Keratinocyte (primary cell): Measurements from ENCODE around the gene CLIP4. TPM values are rescaled to one million over a fixed set of nuclear protein-coding genes. Genes with fewer than 3 reads are reported as not detected.

Experiments
- DNase-seq: peaks from one replicate; pipeline ENCODE4 v3.0.0-alpha.2; 2011; ENCODE audit warnings: low read depth, missing footprints, low spot score
- FAIRE-seq: peaks from 2 replicates; lab custom pipeline; 2011; peaks lifted over from hg19 to GRCh38; lab: Jason Lieb, UNC
- H2AFZ ChIP-seq: 2 replicates; pipeline ENCODE4 v1.6.0; 2012; ENCODE audit warnings: low read length, control low read depth, inconsistent platforms; ENCODE audit not compliant: control insufficient read depth
- H3K27ac ChIP-seq: 2 replicates; pipeline ENCODE4 v1.5.1; 2011; ENCODE audit warnings: low read length; ENCODE audit not compliant: control insufficient read depth, insufficient read depth
- H3K27me3 ChIP-seq: 3 replicates; pipeline ENCODE4 v1.6.0; 2011; ENCODE audit warnings: low read length; ENCODE audit not compliant: control insufficient read depth, insufficient read depth; ENCODE audit errors: extremely low read depth
- H3K36me3 ChIP-seq, 2 experiments: 2 replicates in 1 of 2; 3 replicates in 1 of 2; pipeline ENCODE4 v1.5.1; 2011; ENCODE audit warnings: low read length in 2 of 2, mild to moderate bottlenecking in 1 of 2; ENCODE audit not compliant: control insufficient read depth in 2 of 2, insufficient read depth in 2 of 2; ENCODE audit errors: extremely low read depth in 1 of 2
- H3K4me1 ChIP-seq: 3 replicates; pipeline ENCODE4 v1.5.1; 2011; ENCODE audit warnings: low read length; ENCODE audit not compliant: control insufficient read depth, insufficient read depth; ENCODE audit errors: extremely low read depth
- H3K4me2 ChIP-seq: 3 replicates; pipeline ENCODE4 v1.6.0; 2011; ENCODE audit warnings: low read depth, low read length; ENCODE audit not compliant: control insufficient read depth, insufficient read depth; ENCODE audit errors: extremely low read depth
- H3K4me3 ChIP-seq, 3 experiments: fragments of 200-600 bp in 1 of 3; sonication (generic) in 1 of 3; 2 replicates in 2 of 3; 3 replicates in 1 of 3; pipeline ENCODE4 v1.5.1; 2011 to 2016; ENCODE audit warnings: low read length in 3 of 3, mild to moderate bottlenecking in 3 of 3, control low read depth in 2 of 3, inconsistent platforms in 1 of 3, low read depth in 1 of 3, mixed read lengths in 1 of 3, mixed run types in 1 of 3, moderate library complexity in 1 of 3; ENCODE audit not compliant: control insufficient read depth in 2 of 3, insufficient read depth in 2 of 3; ENCODE audit errors: extremely low read depth in 1 of 3
- H3K79me2 ChIP-seq: 2 replicates; pipeline ENCODE4 v1.6.0; 2012; ENCODE audit warnings: low read length; ENCODE audit not compliant: control insufficient read depth, insufficient read depth
- H3K9ac ChIP-seq: 3 replicates; pipeline ENCODE4 v1.6.0; 2011; ENCODE audit warnings: low read length; ENCODE audit not compliant: control insufficient read depth, insufficient read depth; ENCODE audit errors: extremely low read depth
- H3K9me1 ChIP-seq: 3 replicates; pipeline ENCODE4 v1.6.0; 2011; ENCODE audit warnings: low read length; ENCODE audit not compliant: control insufficient read depth, insufficient read depth; ENCODE audit errors: extremely low read depth
- H3K9me3 ChIP-seq: 2 replicates; pipeline ENCODE4 v1.5.1; 2012; ENCODE audit warnings: low read depth, low read length; ENCODE audit not compliant: control insufficient read depth
- H4K20me1 ChIP-seq: 3 replicates; pipeline ENCODE4 v1.6.0; 2011; ENCODE audit warnings: low read length; ENCODE audit not compliant: control insufficient read depth, insufficient read depth; ENCODE audit errors: extremely low read depth
- CTCF ChIP-seq, 3 experiments: IDR thresholded peaks in 1 of 3; conservative IDR thresholded peaks in 1 of 3; optimal IDR thresholded peaks in 1 of 3; 2 replicates in 2 of 3; 3 replicates in 1 of 3; pipeline versions ENCODE3 to v1.5.1; 2011; ENCODE audit warnings: low read length in 3 of 3, mild to moderate bottlenecking in 3 of 3, moderate library complexity in 2 of 3, control low read depth in 1 of 3, inconsistent platforms in 1 of 3; ENCODE audit not compliant: insufficient read depth in 2 of 3; ENCODE audit errors: extremely low read depth in 1 of 3
- EZH2 ChIP-seq: IDR thresholded peaks from one replicate; pipeline ENCODE4 v1.6.1; 2012; ENCODE audit warnings: inconsistent platforms, mild to moderate bottlenecking, low read length, moderate library complexity
- dilution Hi-C: fragments of 300-500 bp; cut with MboI; formaldehyde crosslinking; loops from one replicate; pipeline ENCODE4 v1.7.0; 2020; ENCODE audit warnings: low sequenced_read_pairs; ENCODE audit not compliant: extremely low pct_ligation_motif_present
- polyA plus RNA-seq, 5 experiments: library from polyadenylated mRNA; depleted of rRNA in 3 of 5; stranded (reverse) in 3 of 5; stranded (forward) in 1 of 5; unstranded in 1 of 5; fragments of >200 nt; gene quantifications; 1 replicate in 1 of 5; 2 replicates in 3 of 5; 3 replicates in 1 of 5; pipeline versions ENCODE4 v1.2.1 to v1.2.3, GENCODE V29; 2011 to 2012; ENCODE audit warnings: missing spikeins in 2 of 5, low read depth in 1 of 5, low replicate concordance in 1 of 5

CLIP4 gene
- polyA plus RNA-seq, 1 donor (not counting 4 experiments of a cell fraction or from before 2014, with no cell fraction given) = 46.6 TPM

GRCh38 chr2:29104688-29105087 lies 10.5 kb upstream of the CLIP4 start:
- Histone ChIP-seq H3K36me3 (no peaks in the 10 kb centered on the region), H3K79me2 (no peaks in the 10 kb centered on the region), H4K20me1 (no peaks in the 10 kb centered on the region), H3K27ac (no peak overlapping the region), H3K9me3 (no peaks in the 10 kb centered on the region), H3K4me1 (peaks cover 12% of the 10 kb centered on the region), H3K27me3 (no peaks in the 10 kb centered on the region), H3K4me3 (no peak overlapping the region), H3K9ac (no peak overlapping the region), H3K9me1 (no peaks in the 10 kb centered on the region), H2AFZ (no peak overlapping the region), H3K4me2 (no peak overlapping the region)
- DNase-seq = no peak
- FAIRE-seq = no peak
- dilution Hi-C loops = no loop called here
- no peak for TF ChIP-seq EZH2
- no peak for TF ChIP-seq CTCF (optimal IDR thresholded peaks at IDR 0.05 in 1 of 3, IDR thresholded peaks at IDR 0.05 in 1 of 3, conservative IDR thresholded peaks at IDR 0.05 in 1 of 3; ENCODE audit: extremely low read depth in 1 of 3, insufficient read depth in 2 of 3, low read length in 3 of 3)

GRCh38 chr2:29105375-29105774 lies 9.8 kb upstream of the CLIP4 start:
- no peak overlapping the region for H3K9ac ChIP-seq
- H4K20me1 ChIP-seq = no peaks in the 10 kb centered on the region
- FAIRE-seq = no peak
- no peaks in the 10 kb centered on the region for H3K27me3 ChIP-seq
- H3K9me1 ChIP-seq = no peaks in the 10 kb centered on the region
- H3K27ac ChIP-seq = no peak overlapping the region
- no peaks in the 10 kb centered on the region for H3K79me2 ChIP-seq
- DNase-seq = no peak
- peaks cover 12% of the 10 kb centered on the region for H3K4me1 ChIP-seq
- no peak for TF ChIP-seq EZH2
- no peak for TF ChIP-seq CTCF (optimal IDR thresholded peaks at IDR 0.05 in 1 of 3, IDR thresholded peaks at IDR 0.05 in 1 of 3, conservative IDR thresholded peaks at IDR 0.05 in 1 of 3; ENCODE audit: extremely low read depth in 1 of 3, insufficient read depth in 2 of 3, low read length in 3 of 3)
- H2AFZ ChIP-seq = no peak overlapping the region
- H3K36me3 ChIP-seq = no peaks in the 10 kb centered on the region
- dilution Hi-C loops = no loop called here
- H3K4me3 ChIP-seq = no peak overlapping the region
- no peak overlapping the region for H3K4me2 ChIP-seq
- H3K9me3 ChIP-seq = no peaks in the 10 kb centered on the region
